ENCODE data around the gene ITPK1.

Gene ITPK1

GRCh38 chr14:92888896-92889295 is 226.8 kb downstream of the ITPK1 start:
- no peak for DNase-seq (ENCODE audit: low spot score)

- DNase-seq (ENCODE audit: low spot score), result no peak
Measured at GRCh38 chr14:92887157-92887556, 228.6 kb downstream of the ITPK1 start.

All from hematopoietic multipotent progenitor cell treated with erythropoietin and hydrocortisone succinate and interleukin-3 and kit ligand, for 15 days (in vitro differentiated cells).